ENCODE results near the gene LENEP. TPM values are rescaled to one million over a fixed set of nuclear protein-coding genes. Genes with fewer than 3 reads are reported as not detected.
"Not testable (repeated sequence)": the region's sequence is repeated elsewhere in the genome, so short reads cannot be mapped to it uniquely, and the experiment has no call there.

LENEP gene
- total RNA-seq, 1 donor from 2014 or later: 1.1 TPM

DNA sequence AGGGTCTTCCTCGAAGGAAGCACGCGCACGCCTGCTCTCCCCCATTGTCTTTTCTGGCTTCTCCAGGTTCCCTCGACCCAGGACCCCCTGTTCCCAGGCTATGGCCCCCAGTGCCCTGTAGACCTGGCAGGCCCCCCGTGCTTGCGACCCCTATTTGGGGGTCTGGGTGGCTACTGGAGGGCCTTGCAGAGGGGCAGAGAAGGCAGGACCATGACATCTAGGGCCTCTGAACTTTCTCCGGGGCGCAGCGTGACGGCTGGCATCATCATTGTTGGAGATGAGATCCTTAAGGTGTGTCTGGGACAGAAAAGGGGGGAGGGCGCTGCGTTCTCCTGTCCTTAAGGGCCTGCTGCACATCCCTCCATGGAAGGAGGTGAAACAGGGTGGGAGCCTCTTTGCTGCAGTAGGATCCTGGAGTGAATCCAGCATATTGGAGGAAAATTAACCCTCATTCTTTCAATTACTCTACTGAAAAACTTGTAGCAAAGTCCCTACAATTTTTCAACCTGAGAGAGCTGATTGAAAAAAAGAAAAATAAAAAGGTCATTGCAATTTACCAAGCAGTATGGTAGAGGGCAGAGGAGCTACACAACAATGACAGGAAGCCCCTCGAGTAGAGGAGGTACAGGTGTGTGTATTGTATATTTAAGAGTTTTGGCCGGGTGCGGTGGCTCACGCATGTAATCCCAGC lies 9.5 kb upstream of the LENEP start:
- Mint-ChIP-seq H3K4me1 (ENCODE audit: unreplicated experiment) (peaks cover under 1% of the 10 kb centered on the region), H3K9me3 (no peaks in the 10 kb centered on the region), H3K27me3 (no peaks in the 10 kb centered on the region), H3K27ac (no peak overlapping the region), H3K36me3 (peaks cover 5% of the 10 kb centered on the region), H3K4me3 (no peak overlapping the region)
- TF ChIP-seq, protein P1, sequence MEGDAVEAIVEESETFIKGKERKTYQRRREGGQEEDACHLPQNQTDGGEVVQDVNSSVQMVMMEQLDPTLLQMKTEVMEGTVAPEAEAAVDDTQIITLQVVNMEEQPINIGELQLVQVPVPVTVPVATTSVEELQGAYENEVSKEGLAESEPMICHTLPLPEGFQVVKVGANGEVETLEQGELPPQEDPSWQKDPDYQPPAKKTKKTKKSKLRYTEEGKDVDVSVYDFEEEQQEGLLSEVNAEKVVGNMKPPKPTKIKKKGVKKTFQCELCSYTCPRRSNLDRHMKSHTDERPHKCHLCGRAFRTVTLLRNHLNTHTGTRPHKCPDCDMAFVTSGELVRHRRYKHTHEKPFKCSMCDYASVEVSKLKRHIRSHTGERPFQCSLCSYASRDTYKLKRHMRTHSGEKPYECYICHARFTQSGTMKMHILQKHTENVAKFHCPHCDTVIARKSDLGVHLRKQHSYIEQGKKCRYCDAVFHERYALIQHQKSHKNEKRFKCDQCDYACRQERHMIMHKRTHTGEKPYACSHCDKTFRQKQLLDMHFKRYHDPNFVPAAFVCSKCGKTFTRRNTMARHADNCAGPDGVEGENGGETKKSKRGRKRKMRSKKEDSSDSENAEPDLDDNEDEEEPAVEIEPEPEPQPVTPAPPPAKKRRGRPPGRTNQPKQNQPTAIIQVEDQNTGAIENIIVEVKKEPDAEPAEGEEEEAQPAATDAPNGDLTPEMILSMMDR (conservative IDR thresholded peaks at IDR 0.05): no peak
- DNase-seq (ENCODE audit: extremely low spot score, unreplicated experiment): no peak

DNA sequence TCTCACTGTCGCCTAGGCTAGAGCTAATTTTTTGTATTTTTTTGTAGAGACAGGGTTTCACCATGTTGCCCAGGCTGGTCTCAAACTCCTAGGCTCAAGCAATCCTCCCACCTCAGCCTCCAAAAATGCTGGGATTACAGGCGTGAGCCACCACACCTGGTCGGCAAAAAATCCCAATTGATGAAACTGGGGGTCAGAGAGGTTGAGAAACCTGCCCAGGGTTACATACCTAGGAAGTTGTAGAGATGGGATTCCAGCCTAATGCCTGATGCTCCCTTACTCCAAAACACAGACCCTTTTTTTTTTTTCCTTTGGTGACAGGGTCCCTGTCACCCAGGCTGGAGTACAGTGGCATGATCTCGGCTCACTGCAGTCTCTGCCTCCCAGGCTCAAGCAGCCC lies 6.7 kb upstream of the LENEP start:
- H3K4me1 Mint-ChIP-seq (ENCODE audit: unreplicated experiment); H3K27me3 Mint-ChIP-seq; H3K36me3 Mint-ChIP-seq; H3K4me3 Mint-ChIP-seq; DNase-seq (ENCODE audit: extremely low spot score, unreplicated experiment); H3K27ac Mint-ChIP-seq; H3K9me3 Mint-ChIP-seq: not testable (repeated sequence)

DNA sequence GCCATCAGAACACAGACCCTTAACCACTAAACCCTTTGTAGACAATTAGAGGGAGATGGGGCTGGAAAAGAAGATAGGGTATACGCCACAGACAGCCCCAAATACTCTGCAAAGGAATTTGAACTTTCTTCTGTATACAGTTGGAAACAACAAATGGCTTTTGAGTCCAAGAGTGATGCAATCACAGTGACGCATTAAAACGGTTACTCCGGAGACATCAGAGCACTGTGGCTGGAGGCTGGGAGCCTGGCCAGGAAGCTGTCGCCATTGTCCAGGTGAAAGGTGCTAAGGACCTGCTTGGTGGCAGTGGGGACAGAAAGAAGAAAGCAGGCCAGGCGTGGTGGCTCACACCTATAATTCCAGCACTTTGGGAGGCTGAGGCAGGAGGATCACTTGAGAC lies 6.1 kb upstream of the LENEP start:
- Mint-ChIP-seq H3K4me3 (no peak overlapping the region), H3K27ac (no peak overlapping the region), H3K9me3 (no peaks in the 10 kb centered on the region), H3K4me1 (ENCODE audit: unreplicated experiment) (peaks cover 4% of the 10 kb centered on the region), H3K36me3 (peaks cover 4% of the 10 kb centered on the region), H3K27me3 (no peaks in the 10 kb centered on the region)
- TF ChIP-seq, protein P1 (conservative IDR thresholded peaks at IDR 0.05): no peak
- no peak for DNase-seq (ENCODE audit: extremely low spot score, unreplicated experiment)

DNA sequence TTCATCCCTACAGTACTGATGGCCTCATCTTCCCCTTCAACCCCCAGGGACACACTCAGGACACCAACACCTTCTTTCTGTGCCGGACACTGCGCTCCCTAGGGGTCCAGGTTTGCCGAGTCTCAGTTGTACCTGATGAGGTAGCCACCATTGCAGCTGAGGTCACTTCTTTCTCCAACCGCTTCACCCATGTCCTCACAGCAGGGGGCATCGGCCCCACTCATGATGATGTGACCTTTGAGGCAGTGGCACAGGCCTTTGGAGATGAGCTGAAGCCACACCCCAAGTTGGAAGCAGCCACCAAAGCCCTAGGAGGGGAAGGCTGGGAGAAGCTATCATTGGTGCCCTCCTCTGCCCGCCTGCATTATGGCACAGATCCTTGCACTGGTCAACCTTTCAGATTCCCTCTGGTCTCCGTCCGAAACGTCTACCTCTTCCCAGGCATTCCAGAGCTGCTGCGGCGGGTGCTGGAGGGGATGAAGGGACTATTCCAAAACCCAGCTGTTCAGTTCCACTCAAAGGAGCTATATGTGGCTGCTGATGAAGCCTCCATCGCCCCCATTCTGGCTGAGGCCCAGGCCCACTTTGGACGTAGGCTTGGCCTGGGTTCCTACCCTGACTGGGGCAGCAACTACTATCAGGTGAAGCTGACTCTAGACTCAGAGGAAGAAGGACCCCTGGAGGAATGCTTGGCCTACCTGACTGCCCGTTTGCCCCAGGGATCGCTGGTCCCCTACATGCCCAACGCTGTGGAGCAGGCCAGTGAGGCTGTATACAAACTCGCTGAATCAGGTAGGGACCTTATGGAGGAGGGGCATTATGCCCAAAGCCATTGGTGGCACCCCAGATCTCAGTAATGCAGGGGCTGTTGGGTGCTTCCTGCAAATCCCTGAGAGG lies 5.1 kb upstream of the LENEP start:
- H3K4me1 Mint-ChIP-seq (ENCODE audit: unreplicated experiment): peaks cover 4% of the 10 kb centered on the region
- H3K27me3 Mint-ChIP-seq: no peaks in the 10 kb centered on the region
- peaks cover 4% of the 10 kb centered on the region for H3K36me3 Mint-ChIP-seq
- TF ChIP-seq, protein P1 (conservative IDR thresholded peaks at IDR 0.05): no peak
- no peaks in the 10 kb centered on the region for H3K9me3 Mint-ChIP-seq
- no peak for DNase-seq (ENCODE audit: extremely low spot score, unreplicated experiment)
- no peak overlapping the region for H3K27ac Mint-ChIP-seq
- no peak overlapping the region for H3K4me3 Mint-ChIP-seq

DNA sequence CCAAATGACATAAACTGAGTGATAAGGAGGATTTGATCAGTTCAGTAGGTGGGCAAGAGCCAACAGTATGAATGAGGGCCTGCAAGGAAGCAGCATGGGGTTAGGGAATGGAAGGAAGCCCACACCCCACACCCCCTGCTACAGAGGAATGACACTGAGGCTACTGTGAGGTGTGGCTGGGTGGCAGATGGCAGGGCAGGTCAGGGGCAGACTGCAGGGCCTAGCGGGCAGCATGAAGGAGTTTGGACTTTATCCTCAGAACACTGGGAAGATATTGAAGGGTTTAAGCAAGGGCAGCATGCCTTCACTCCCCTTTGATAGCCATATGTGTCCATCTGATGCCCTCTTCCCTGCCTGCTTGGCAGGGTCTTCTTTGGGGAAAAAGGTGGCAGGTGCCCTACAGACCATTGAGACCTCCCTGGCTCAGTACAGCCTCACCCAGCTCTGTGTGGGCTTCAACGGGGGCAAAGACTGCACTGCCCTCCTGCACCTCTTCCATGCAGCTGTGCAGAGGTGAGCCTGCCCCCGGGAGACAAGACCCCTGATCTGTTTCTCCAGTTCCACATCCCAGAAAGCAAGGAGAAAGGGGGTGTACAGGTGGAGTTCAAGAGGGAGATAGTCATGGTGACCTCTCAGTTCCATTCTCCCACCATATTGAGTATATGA lies 4.1 kb upstream of the LENEP start:
- peaks cover 4% of the 10 kb centered on the region for H3K36me3 Mint-ChIP-seq
- no peaks in the 10 kb centered on the region for H3K9me3 Mint-ChIP-seq
- no peak overlapping the region for H3K27ac Mint-ChIP-seq
- peaks cover 4% of the 10 kb centered on the region for H3K4me1 Mint-ChIP-seq (ENCODE audit: unreplicated experiment)
- TF ChIP-seq, protein P1 (conservative IDR thresholded peaks at IDR 0.05): no peak
- H3K4me3 Mint-ChIP-seq: no peak overlapping the region
- no peaks in the 10 kb centered on the region for H3K27me3 Mint-ChIP-seq
- no peak for DNase-seq (ENCODE audit: extremely low spot score, unreplicated experiment)

Data from type B pancreatic cell (in vitro differentiated cells).